Gastrocnemius medialis (tissue), 4 donors: ENCODE results near the gene ANKH. TPM values are rescaled to one million over a fixed set of nuclear protein-coding genes. Genes with fewer than 3 reads are reported as not detected.
A peak's percentile ranks its signal among the peaks of the same experiment; 100 is the strongest.

Experiments
- ATAC-seq, 2 donors: fragments of 150-250 bp; one replicate each; pipeline ENCODE4 v1.9.1; 2016
- DNase-seq, 2 donors: peaks; one replicate each; pipeline ENCODE4 v3.0.0-alpha.2; 2019
- H3K27ac ChIP-seq, 4 donors: fragments of 200-600 bp; sonication (generic); 1 replicate in 1 of 4; 2 replicates in 3 of 4; pipeline ENCODE4 v1.5.1; 2016 to 2018; ENCODE audit warnings: mild to moderate bottlenecking in 2 of 4, moderate library complexity in 1 of 4
- H3K27me3 ChIP-seq, 3 donors: fragments of 200-600 bp; sonication (generic) in 2 of 3; 1 replicate in 1 of 3; 2 replicates in 2 of 3; pipeline versions ENCODE4 v1.5.1 to v1.6.0; 2016 to 2019; ENCODE audit warnings: mild to moderate bottlenecking in 1 of 3, moderate library complexity in 1 of 3
- H3K36me3 ChIP-seq, 2 donors: fragments of 200-600 bp; sonication (generic) in 1 of 2; one replicate each; pipeline ENCODE4 v1.5.1; 2017 to 2018
- H3K4me1 ChIP-seq, 2 donors: fragments of 200-600 bp; sonication (generic) in 1 of 2; one replicate each; pipeline ENCODE4 v1.5.1; 2016 to 2017; ENCODE audit warnings: mild to moderate bottlenecking in 2 of 2
- H3K4me3 ChIP-seq, 4 donors: fragments of 200-600 bp; sonication (generic) in 3 of 4; 1 replicate in 1 of 4; 2 replicates in 3 of 4; pipeline ENCODE4 v1.5.1; 2016 to 2019; ENCODE audit warnings: mild to moderate bottlenecking in 2 of 4
- H3K9me3 ChIP-seq, 3 donors: fragments of 200-600 bp; sonication (generic) in 2 of 3; 1 replicate in 1 of 3; 2 replicates in 2 of 3; pipeline ENCODE4 v1.5.1; 2016 to 2019
- CTCF ChIP-seq, 5 experiments: fragments of 450-650 bp in 3 of 5; fragments of 200-600 bp in 2 of 5; sonication (generic) in 2 of 5; IDR thresholded peaks in 4 of 5; conservative IDR thresholded peaks in 1 of 5; 1 replicate in 4 of 5; 2 replicates in 1 of 5; pipeline ENCODE4 v1.5.1; 2016 to 2019; ENCODE audit warnings: antibody characterized with exemption in 5 of 5, mild to moderate bottlenecking in 3 of 5, moderate library complexity in 3 of 5
- POLR2A ChIP-seq, 2 donors: fragments of 450-650 bp; IDR thresholded peaks; one replicate each; pipeline ENCODE4 v1.6.1; 2017; ENCODE audit warnings: antibody characterized with exemption in 2 of 2, mild to moderate bottlenecking in 2 of 2, moderate library complexity in 2 of 2
- in situ Hi-C, 4 donors: fragments of 200-750 bp; cut with MboI; loops; one replicate each; pipeline versions ENCODE4 v1.15.0 to v1.8.0; 2017; ENCODE audit warnings: low sequenced_read_pairs in 4 of 4
- intact Hi-C: fragments of 100-400 bp; cut with DNase I; formaldehyde crosslinking; loops from one replicate; pipeline ENCODE4 v1.15.1; 2023; ENCODE audit warnings: low total_unique reads
- total RNA-seq, 4 donors: library from RNA; depleted of rRNA; stranded (reverse); fragments of >200 nt; gene quantifications; one replicate each; pipeline versions ENCODE4 v1.1.0 to v1.2.3, GENCODE V29; 2016

The ANKH gene
- total RNA-seq, 4 donors from 2014 or later: 33.5 to 52.1 (median 36.0) TPM

- Histone ChIP-seq H3K9me3 (no peaks in the 10 kb centered on the region), H3K36me3 (peaks cover 0 to 50% of the 10 kb centered on the region in 2 donors), H3K27me3 (no peaks in the 10 kb centered on the region), H3K4me1 (peaks cover 0 to 6% of the 10 kb centered on the region in 2 donors), H3K4me3 (no peak overlapping the region), H3K27ac (peak overlapping the region in 1 of 4 donors; percentile 13)
- TF ChIP-seq POLR2A (IDR thresholded peaks at IDR 0.05) (no peak), CTCF (IDR thresholded peaks at IDR 0.05 in 4 of 5, conservative IDR thresholded peaks at IDR 0.05 in 1 of 5) (no peak)
- intact Hi-C loops (no loop called here), in situ Hi-C loops (no loop called here)
- DNase-seq (no peak), ATAC-seq (no peak)
Measured at GRCh38 chr5:14708551-14708950, 163.0 kb downstream of the ANKH start.

GRCh38 chr5:14707811-14708390 is 163.7 kb downstream of the ANKH start:
- in situ Hi-C loops: no loop called here
- Histone ChIP-seq H3K27me3 (no peaks in the 10 kb centered on the region), H3K4me1 (peaks cover 0 to 6% of the 10 kb centered on the region in 2 donors), H3K27ac (peak overlapping the region in 1 of 4 donors; percentile 13), H3K9me3 (no peaks in the 10 kb centered on the region), H3K36me3 (peaks cover 0 to 43% of the 10 kb centered on the region in 2 donors), H3K4me3 (no peak overlapping the region)
- ATAC-seq (no peak), DNase-seq (no peak)
- intact Hi-C loops: no loop called here
- TF ChIP-seq CTCF (IDR thresholded peaks at IDR 0.05 in 4 of 5, conservative IDR thresholded peaks at IDR 0.05 in 1 of 5) (no peak), POLR2A (IDR thresholded peaks at IDR 0.05) (no peak)

- peaks cover 0 to 32% of the 10 kb centered on the region in 2 donors for H3K36me3 ChIP-seq
- TF ChIP-seq POLR2A (IDR thresholded peaks at IDR 0.05): no peak
- no peak for TF ChIP-seq CTCF (IDR thresholded peaks at IDR 0.05 in 4 of 5, conservative IDR thresholded peaks at IDR 0.05 in 1 of 5)
- ATAC-seq: no peak
- no peaks in the 10 kb centered on the region for H3K27me3 ChIP-seq
- H3K4me1 ChIP-seq: peaks cover 0 to 6% of the 10 kb centered on the region in 2 donors
- no peak overlapping the region for H3K4me3 ChIP-seq
- H3K9me3 ChIP-seq: no peaks in the 10 kb centered on the region
- H3K27ac ChIP-seq: peak overlapping the region in 3 of 4 donors; percentile 9 to 30 (median 17)
- DNase-seq: no peak
- in situ Hi-C loops: no loop called here
- intact Hi-C loops: no loop called here
Measured at GRCh38 chr5:14706615-14707021, 165.0 kb downstream of the ANKH start.

- no peaks in the 10 kb centered on the region for H3K27me3 ChIP-seq
- H3K27ac ChIP-seq: peak overlapping the region in 1 of 4 donors; percentile 30
- in situ Hi-C loops (no loop called here), intact Hi-C loops (no loop called here)
- peaks cover 0 to 22% of the 10 kb centered on the region in 2 donors for H3K36me3 ChIP-seq
- TF ChIP-seq CTCF (IDR thresholded peaks at IDR 0.05 in 4 of 5, conservative IDR thresholded peaks at IDR 0.05 in 1 of 5) (no peak), POLR2A (IDR thresholded peaks at IDR 0.05) (no peak)
- ATAC-seq (no peak), DNase-seq (no peak)
- H3K4me1 ChIP-seq: peaks cover 4 to 12% of the 10 kb centered on the region in 2 donors
- no peak overlapping the region for H3K4me3 ChIP-seq
- no peaks in the 10 kb centered on the region for H3K9me3 ChIP-seq
Measured at GRCh38 chr5:14705556-14705955, 166.0 kb downstream of the ANKH start.
